ENCODE measurements around the gene LCE1D. TPM values are rescaled to one million over a fixed set of nuclear protein-coding genes. Genes with fewer than 3 reads are reported as not detected.

The LCE1D gene
- total RNA-seq, 1 donor from 2014 or later: not detected

- DNase-seq (no peak), ATAC-seq (ENCODE audit: low read depth) (no peak)
- peaks cover 7% of the 10 kb centered on the region for H3K27me3 Mint-ChIP-seq
- ChIA-PET POLR2A (no interaction called here), CTCF (no interaction called here)
- no peaks in the 10 kb centered on the region for H3K4me1 Mint-ChIP-seq
- no peak overlapping the region for H3K4me3 Mint-ChIP-seq
- no peaks in the 10 kb centered on the region for H3K36me3 Mint-ChIP-seq (ENCODE audit: low read depth)
- H3K9me3 Mint-ChIP-seq: peaks cover 5% of the 10 kb centered on the region
- H3K27ac Mint-ChIP-seq: no peak overlapping the region
- intact Hi-C loops (cut with micrococcal nuclease): no loop called here
- TF ChIP-seq, protein P1, sequence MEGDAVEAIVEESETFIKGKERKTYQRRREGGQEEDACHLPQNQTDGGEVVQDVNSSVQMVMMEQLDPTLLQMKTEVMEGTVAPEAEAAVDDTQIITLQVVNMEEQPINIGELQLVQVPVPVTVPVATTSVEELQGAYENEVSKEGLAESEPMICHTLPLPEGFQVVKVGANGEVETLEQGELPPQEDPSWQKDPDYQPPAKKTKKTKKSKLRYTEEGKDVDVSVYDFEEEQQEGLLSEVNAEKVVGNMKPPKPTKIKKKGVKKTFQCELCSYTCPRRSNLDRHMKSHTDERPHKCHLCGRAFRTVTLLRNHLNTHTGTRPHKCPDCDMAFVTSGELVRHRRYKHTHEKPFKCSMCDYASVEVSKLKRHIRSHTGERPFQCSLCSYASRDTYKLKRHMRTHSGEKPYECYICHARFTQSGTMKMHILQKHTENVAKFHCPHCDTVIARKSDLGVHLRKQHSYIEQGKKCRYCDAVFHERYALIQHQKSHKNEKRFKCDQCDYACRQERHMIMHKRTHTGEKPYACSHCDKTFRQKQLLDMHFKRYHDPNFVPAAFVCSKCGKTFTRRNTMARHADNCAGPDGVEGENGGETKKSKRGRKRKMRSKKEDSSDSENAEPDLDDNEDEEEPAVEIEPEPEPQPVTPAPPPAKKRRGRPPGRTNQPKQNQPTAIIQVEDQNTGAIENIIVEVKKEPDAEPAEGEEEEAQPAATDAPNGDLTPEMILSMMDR (IDR thresholded peaks at IDR 0.05): no peak
Observed at GRCh38 chr1:152768847-152769533, 27.5 kb upstream of the LCE1D start.

- TF ChIP-seq, protein P1 (IDR thresholded peaks at IDR 0.05): no peak
- Mint-ChIP-seq H3K4me3 (no peak overlapping the region), H3K27ac (no peak overlapping the region), H3K27me3 (peaks cover 12% of the 10 kb centered on the region), H3K4me1 (no peaks in the 10 kb centered on the region), H3K9me3 (peaks cover 5% of the 10 kb centered on the region), H3K36me3 (ENCODE audit: low read depth) (no peaks in the 10 kb centered on the region)
- ChIA-PET POLR2A (no interaction called here), CTCF (no interaction called here)
- intact Hi-C loops (cut with micrococcal nuclease): no loop called here
- no peak for DNase-seq
- no peak for ATAC-seq (ENCODE audit: low read depth)
Observed at GRCh38 chr1:152770411-152770810, 26.1 kb upstream of the LCE1D start.

DNA sequence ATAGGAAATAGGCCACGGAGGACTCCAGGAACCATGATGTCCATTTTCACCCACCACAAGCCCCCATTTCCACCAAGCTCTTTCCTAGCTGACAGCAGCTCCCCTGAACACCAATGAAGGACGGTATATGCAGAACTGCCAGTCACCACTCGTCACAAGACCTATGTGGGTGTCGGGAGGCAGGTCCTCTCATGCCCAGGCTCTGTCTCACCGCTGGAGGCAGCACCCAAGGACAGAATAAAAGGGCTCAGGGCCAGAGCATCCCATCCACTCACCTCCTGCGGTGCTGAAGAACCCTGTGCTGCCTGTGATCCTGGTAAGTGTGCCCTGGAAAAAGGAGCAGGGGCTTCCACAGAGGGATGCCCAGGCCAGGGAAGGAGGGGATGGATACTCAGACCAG lies 21.6 kb upstream of the LCE1D start, which contains the start of gene LCE1F:
Gene LCE1F, plus strand, starts transcription at position 266 of the 400 bp plus-strand sequence. CDS start 1,232 bp downstream, outside the sequence.
- ChIA-PET CTCF (no interaction called here), POLR2A (no interaction called here)
- H3K9me3 Mint-ChIP-seq: peaks cover 5% of the 10 kb centered on the region

DNA sequence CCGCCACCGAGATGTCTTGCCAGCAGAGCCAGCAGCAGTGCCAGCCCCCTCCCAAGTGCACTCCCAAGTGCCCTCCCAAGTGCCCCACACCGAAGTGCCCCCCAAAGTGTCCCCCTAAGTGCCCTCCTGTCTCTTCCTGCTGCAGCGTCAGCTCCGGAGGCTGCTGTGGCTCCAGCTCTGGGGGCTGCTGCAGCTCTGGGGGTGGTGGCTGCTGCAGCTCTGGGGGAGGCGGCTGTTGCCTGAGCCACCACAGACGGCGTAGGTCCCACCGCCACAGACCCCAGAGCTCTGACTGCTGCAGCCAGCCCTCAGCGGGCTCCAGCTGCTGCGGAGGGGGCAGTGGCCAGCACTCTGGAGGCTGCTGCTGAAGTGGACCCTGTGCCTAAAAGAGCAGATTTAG lies 20.2 kb upstream of the LCE1D start:
- Mint-ChIP-seq H3K27me3 (peaks cover 27% of the 10 kb centered on the region), H3K27ac (no peak overlapping the region), H3K4me3 (no peak overlapping the region), H3K4me1 (no peaks in the 10 kb centered on the region), H3K36me3 (ENCODE audit: low read depth) (no peaks in the 10 kb centered on the region), H3K9me3 (peaks cover 5% of the 10 kb centered on the region)
- POLR2A ChIA-PET: no interaction called here
- DNase-seq (no peak), ATAC-seq (ENCODE audit: low read depth) (no peak)
- TF ChIP-seq, protein P1 (IDR thresholded peaks at IDR 0.05): no peak
- CTCF ChIA-PET: no interaction called here
- intact Hi-C loops (cut with micrococcal nuclease): no loop called here

More for the DNA sequence above, 21.6 kb upstream of the LCE1D start, which contains the start of gene LCE1F:
- Mint-ChIP-seq H3K36me3 (ENCODE audit: low read depth) (no peaks in the 10 kb centered on the region), H3K27ac (no peak within 1 kb of the TSS), H3K4me1 (no peaks in the 10 kb centered on the region), H3K4me3 (no peak within 1 kb of the TSS), H3K27me3 (peaks cover 24% of the 10 kb centered on the region)
- TF ChIP-seq, protein P1 (IDR thresholded peaks at IDR 0.05): no peak
- ATAC-seq (ENCODE audit: low read depth) (no peak), DNase-seq (no peak)
- intact Hi-C loops (cut with micrococcal nuclease): no loop called here

- TF ChIP-seq, protein P1 (IDR thresholded peaks at IDR 0.05): no peak
- DNase-seq (no peak), ATAC-seq (ENCODE audit: low read depth) (no peak)
- no peak overlapping the region for H3K27ac Mint-ChIP-seq
- H3K4me3 Mint-ChIP-seq: no peak overlapping the region
- H3K36me3 Mint-ChIP-seq (ENCODE audit: low read depth): no peaks in the 10 kb centered on the region
- ChIA-PET CTCF (no interaction called here), POLR2A (no interaction called here)
- H3K9me3 Mint-ChIP-seq: no peaks in the 10 kb centered on the region
- peaks cover 25% of the 10 kb centered on the region for H3K27me3 Mint-ChIP-seq
- intact Hi-C loops (cut with micrococcal nuclease): no loop called here
- H3K4me1 Mint-ChIP-seq: no peaks in the 10 kb centered on the region
Observed at GRCh38 chr1:152777510-152778137, 18.9 kb upstream of the LCE1D start.
